CD4-positive, alpha-beta T cell treated with Interleukin-4 for 4 hours (primary cell): Measurements from ENCODE around the gene PPP2R2D.
A peak's percentile ranks its signal among the peaks of the same experiment; 100 is the strongest.

ENCODE experiments used
- DNase-seq: peaks from one replicate; pipeline ENCODE4 v3.0.0-alpha.2; 2020

The PPP2R2D gene

DNA sequence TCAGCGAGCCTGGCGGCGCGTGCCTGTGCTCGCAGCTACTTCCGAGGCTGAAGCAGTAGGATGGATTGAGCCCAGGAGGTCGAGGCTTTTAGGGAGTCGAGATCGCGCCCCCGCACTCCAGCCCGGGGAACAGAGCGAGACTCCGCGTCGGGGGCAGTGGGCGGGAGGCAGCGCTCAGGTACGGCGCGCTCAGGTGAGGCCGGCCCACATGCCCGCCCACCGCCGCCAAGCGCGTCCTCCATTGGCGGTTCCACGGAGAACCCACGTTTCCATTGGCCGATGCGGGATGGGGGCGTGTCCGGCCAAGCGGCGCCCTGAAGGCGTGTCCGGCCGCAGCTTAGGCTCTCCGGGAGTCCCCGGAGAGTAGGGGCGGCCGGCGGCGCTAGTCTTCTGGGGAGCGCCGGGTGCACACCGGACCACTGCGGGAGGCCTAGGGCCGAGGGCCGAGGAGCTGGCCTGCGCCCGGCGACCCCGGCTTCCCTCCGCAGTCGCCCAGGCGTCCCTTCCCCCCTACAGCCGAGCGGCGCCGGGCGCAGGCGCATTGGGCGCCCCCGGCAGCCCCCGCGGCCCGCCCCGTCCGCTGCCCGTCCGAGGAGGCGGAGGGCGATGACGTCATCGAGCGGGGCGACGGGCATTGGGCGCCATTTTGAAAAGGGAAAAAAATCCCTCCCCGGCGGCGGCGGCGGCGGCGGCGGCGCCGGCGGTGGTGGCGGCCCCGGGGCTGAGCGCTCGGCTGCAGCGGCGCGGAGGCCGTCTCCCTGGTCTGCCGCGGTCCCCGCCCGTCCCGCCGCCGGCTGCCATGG, at the start of gene PPP2R2D:
PPP2R2D (plus strand) TSS at position 659 of the 803 bp plus-strand sequence; CDS start at position 800, 141 bp downstream.
- DNase-seq: peak; percentile 94

DNA sequence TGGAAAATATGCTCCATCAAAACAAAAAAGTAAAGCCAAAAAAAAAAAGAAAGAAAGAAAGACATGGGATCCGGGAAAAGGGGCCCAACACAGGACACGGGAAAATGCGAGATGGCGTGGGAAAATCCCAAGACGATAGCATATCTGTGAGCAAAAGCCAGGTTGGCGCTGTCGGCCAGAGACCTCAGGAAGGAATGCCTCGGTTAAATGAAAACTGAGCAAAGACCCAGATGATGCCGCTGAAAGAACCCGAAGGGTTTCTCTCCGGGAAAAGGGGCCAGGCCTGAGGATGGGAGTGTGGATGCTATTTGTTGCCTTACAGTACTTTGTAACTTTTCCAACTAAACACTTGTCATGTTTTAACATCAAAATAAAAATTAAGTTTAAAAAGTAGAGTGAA, 49.5 kb upstream of the PPP2R2D start:
- no peak for DNase-seq

DNA sequence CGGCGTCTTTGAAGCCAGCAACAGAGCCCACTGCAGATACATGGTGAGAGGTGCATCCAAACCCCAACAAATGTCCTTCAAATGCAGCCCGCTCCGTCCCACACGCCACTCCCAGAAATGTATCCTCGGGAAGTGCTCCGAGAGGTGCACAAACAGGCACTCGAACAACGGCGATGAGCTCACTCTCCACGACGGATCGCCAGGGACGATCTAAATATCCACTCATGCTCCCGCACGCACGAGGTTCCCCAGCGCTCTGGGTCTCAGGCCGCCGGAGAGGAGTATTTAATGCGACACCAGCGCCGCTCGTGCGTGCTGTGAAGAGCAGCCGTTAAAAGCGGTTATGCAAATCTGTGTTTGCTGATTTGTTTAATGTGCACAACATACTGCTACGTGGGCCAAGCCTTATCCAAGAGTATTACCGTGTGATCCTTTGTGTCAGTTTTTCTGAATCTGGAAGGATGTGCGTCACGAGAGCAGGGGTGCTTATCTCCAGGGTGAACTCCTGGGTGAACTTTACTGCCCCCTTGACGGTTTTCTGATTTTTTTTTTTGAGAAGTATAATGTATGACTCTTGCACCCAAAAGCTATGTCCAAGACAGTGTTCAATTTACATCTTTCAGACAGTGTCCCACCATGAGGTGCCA, 48.5 kb upstream of the PPP2R2D start:
- no peak for DNase-seq

DNA sequence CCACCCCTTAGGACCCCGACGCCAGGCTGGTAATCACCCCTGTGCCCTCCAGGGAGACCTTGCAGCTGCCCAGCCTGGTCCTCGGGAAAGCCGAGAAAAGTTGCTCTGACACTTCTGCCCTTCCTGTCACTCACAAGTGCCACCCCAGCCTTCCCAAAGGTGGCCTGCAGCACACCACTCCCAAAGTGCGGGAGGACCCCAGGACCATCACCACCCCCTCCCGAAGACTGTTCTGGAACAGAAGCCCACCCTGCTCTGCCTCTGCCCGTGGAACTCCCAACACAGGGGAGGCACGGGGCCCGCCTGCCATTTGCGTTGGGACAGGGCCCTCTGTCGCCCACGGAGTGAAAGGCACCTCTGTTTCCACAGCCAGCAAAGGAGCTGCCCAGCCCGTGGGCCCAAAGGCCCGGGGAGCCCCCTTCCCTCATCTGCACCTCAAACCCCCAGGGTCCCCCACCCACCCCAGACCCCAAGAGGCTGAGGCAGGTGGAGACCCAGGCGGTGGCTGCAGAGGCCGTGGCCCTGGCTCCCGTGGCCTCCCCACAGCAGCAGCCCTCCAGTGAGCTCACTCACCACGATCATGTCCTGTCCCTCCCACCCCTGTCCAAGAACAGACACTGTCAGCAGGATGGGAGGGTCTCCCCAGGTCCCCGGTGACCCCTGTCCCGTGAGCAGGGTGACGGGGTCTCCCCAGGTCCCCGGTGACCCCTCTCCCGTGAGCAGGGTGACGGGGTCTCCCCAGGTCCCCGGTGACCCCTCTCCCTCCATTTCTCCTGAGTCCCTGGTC, 47.8 kb upstream of the PPP2R2D start:
- no peak for DNase-seq

DNA sequence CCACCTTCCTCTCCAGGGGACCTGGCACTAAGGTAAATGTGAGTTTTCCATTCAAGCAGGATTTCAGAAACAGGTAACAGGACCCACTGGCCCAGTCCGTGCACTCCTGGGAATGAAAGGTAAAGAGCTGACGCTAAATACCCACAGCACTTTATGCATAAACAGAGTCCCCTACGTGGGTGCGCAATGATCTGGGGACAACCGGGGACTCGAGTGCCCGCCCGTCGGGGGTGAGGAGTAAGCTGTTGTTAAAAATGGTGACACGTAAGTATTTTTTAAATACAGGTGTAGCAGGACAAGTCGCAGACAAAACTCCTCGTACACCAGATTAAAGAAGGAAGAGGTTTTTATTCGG, 47.2 kb upstream of the PPP2R2D start:
- DNase-seq: no peak

DNA sequence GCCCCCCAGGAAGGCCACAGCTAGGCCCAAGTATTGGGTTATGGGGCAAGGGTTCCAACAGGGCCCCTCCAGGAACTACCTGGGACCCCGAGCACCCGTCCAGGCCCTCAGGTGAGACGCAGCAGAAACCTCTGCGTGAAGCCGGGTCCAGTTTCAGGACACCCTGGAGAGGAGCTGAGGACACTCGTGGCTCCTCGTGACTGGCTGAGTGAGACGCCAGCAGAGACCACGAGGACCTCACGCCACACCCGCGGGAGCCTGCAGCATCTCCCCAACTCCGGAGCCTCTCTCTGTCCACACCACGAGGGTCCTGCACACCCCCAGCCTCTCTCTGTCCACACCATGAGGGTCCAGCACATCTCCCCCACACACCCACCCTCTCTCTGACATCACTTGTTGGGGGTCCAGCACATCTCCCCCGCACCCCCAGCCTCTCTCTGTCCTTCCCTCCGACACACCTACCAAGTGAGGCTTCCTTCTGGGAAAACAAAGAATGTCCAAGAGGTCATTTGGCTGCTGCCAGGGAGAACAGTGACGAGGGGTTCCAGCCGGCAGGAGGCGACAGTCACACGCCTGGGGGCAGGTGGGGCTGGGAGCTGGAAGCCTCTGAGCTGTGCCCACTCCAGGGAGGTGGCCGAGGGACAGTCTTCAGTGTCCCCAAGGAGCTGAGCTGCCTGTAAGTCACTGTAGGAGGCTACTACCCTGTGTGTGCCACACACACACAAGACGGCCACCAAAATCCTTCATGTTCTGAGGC, 46.1 kb upstream of the PPP2R2D start:
- DNase-seq: no peak

DNA sequence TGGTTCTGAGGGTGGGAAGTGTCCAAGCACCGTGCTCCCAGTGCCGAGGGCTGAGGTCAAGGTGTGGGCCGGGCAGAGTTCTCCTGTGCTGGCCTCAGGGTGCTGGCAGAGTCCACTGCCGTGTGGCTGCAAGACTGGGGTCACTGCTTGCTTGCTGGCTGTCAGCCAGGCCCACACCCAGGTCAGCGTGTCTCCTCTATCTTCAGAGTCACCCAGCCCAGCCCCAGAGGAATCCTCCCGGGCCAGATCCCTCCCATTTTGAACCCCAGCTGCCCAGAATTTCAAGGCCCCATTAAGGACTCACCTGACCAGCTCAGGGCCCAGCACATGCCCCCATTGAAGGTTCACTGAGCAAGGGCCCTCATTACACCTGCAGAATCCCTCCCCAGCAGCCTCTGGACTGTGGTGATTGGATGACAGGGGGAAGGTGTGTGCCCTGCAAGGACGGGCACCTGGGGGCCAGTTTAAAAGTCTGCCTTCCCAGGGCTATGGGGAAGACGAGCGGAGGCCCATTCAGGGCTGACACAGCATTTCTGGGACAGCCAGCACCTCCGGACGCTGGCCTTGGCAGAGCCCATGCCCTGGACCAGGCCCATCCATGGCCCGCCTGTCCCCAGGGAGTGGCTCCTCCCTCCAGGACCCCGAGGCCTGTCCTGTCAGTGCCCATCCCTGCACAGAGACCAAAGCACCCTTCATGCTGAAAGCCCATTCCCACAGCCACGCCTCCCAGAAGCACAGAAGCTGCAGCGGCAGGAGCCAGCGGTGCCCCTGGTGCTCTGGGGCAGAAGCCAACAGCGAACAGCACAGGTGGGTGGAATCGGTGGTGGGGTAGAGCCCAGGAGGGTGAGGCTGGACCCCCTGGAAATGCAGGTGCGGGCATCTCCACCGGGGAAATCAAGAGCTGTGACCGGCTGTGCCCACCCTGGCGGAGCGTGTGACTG, 45.1 kb upstream of the PPP2R2D start:
- DNase-seq: no peak

DNA sequence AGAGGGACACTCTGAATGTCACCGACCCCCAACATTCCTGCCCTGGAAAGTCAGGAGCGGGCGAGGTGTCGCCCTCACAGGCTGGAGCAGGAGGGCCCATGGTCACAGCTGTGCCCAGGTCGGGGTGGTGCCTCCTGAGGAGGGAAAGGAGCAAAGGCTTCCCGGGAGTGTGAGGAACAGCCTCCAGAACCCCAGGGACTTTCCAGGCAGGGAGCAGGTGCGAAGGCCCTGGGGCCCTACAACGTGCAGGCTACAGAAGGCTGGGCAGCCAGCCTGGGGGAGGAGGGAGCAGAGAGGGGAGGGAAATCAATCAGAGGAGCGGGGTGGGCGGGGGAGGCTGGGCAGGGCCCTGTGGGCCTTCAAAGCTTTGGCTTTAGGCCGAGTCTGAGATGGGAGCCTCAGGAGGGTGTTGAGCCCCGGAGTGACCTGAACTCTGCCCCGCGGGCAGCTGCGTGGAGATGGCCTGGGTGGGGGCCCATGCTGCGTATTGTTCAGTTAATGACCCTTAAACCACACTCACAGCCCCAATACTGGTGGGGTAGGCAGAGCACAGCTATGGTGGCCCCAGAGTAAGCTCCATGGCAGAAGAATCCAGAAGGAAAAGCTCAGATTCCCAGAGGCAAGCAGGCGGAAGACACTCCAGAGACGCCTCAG, 44.2 kb upstream of the PPP2R2D start:
- DNase-seq: no peak

DNA sequence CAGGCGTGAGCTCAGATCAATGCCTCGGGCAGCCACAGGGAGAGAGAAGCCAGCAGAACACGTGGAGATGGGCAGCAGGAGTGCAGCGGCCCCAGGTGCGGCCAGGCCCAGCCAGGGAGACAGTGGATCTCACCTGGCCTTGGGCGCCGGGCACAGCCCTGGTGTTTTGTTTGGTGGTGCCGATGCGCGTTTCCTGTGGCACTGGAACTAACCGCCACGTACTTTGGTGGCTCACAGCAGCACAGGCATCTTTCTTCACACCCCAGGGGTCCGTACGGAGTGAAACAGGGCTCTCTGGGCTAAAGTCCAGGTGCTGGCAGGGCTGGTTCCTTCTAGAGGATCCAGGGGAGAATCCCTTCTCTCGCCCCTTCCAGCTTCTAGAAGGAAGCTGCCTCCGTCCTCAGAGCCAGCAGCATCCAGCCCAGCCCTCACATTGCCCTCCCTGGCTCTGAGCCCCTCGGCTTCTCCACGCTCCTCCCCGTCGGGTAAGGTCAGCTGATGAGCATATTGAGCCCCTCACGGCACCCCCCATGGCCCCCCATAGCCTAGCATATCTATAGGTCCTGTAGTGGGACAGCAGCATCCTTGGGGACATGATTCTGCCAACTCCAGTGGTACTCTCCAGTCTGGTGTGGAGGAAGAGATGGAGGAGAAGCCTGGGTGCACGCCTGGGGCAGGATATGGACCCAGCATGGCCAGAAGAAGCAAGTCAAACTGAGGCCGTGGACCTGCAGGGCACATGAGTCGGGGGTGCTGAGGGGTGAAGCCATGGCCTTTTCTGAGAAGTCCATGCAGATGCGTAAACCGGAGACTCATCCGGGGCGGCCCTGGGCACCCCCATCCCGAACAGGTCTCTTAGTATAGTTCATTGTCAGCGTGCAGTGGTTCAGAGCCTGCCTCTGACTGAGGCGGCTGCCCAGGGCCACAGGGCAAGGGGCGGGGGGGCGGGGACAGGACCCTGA, 43.4 kb upstream of the PPP2R2D start:
- DNase-seq: no peak

DNA sequence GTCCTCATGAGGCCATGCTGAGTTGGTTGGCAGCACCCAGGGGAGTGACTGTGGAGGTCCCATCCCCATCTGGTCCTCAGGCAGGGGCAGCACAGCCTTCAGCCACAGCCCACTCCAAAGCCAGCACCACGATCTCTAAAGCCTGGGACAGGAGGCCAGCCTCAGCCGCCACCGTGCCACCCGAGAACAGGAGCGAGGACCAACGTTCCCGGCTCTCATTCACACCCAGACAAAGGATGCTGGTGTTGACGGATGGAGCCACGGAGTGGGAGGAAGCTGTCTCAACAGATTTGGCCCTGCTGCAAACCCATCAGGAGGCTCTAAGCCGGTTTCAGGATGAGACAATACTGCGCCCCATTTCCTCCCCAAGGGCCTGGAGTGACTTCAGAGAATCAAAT, 42.7 kb upstream of the PPP2R2D start:
- no peak for DNase-seq

DNA sequence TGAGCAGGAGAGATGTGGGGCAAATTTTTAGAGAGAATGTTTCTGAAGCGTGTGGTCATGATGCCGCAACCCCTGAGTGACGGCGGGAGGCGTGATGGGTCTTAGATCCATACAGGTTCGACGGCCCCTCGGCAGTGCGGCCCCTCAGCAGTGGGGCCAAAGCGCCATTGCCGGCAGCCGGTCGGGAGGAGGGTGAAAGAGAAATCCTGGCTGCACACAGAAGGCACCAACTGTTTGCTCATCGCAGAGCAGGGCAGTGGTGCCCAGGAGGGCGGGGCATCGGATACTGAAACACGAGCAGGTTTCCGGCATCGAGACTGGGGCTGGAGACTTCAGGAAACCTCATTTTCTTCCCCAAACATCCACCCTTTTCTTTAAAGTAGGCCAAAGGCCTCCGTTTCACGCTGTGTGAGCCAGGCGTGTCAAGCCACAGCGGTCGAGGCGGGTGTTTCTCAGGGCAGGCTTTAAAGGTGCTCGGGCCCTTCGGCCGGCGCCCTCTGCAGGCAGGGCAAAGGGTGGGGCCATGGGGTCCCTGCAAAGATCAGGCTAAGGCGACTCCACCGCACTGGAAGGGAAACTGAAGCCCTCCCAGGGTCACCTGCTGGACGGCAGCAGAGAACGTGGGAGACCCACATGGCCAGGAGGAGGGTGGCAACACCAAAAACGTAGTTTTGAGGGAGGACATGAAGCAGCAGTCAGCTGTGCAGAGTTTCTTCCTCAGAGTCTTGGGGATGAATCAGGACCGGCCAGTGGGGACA, 42.0 kb upstream of the PPP2R2D start:
- no peak for DNase-seq

DNA sequence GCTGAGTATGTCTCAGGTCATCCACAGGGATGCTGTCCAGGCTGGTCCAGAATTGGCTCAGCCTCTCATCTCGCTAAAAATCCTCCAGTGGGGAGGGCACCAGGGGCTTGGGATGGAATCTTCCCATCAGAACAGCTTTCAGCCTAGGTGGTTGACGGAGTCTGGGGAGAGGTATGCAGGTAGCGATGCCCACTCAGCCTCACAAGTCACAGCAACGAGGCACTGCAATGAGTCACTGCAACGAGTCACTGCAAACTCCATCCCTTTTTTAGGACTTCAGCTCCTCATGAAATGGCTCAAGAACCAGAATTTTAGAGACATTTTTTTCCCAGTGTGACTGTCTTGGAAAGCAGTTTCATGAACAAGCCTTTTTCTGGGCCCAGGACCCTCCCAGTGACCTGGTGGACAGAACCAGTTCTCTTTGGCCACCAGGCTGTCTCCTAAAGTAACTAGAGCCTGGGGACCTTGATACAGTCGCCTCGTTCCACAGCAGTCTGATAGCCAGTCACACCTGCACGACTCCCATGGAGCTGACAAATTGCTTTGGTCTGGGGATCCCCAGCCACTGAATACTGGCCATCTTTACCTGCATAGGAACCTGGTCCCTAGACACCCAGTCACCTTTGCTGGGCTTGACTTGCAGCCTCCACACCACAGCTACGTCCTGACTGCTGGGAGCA, 41.3 kb upstream of the PPP2R2D start:
- no peak for DNase-seq

DNA sequence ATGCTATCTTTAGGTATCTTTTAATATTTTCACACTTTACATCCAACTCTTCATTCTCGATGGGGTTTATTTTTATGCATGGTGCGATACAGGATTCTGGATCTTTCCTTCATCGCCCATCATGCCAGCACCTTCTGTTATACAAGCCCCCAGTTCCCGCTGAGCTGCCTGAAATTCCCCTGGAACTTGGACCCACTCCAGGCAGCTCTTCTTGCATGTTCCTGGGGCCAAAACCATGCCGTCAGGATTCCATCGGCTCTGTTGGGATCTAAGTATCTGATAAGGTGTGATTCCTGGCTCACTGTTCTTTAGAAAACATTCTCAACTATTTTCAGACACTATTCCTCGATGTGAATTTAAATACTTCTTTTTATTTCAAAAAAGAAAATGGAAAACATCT, 40.5 kb upstream of the PPP2R2D start:
- DNase-seq: no peak

DNA sequence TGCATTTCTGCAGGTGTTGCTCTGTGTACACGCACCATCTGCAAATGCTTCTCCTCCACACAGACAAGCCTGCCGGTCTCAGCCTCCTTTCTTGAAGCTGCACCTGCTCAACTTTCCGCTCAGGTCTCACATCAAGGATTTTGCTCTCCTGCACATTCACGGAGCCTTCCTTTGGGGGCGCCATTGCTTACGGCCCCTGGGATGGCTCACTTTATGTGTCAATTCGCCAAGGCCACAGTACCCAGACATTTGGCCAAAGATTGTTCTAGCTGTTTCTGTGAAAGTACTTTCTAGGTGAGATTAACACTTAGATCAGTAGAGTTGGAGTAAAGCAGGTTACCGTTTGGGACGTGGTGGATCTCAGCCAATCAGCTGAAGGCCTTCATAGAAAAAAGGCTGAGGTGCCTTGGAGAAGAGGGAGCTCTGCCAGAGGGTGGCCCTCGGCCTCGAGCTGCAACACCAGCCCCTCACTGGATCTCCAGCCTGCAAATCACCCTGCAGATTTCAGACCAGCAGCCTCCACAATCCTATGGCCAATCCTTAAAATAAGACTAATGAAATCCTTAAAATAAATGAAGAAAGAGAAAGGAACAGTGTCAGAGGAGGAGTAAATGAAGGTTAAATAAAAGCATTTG, 39.9 kb upstream of the PPP2R2D start:
- no peak for DNase-seq

DNA sequence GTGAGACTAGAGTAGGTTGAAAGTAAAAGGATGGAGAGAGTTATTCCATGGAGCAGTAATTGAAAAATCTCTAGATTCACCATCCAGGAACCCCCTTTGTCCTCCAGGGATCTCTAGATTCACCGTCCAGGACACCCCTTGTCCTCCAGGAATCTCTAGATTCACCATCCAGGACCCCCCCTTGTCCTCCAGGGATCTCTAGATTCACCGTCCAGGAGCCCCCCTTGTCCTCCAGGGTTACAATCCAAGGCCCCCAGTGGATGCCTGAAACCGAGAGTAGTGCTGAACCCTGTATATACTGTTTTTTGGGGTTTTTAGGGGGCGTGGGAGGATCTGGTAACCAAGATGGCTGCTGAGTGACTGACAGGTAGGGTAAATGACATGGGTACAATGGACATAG, 38.3 kb upstream of the PPP2R2D start:
- no peak for DNase-seq

DNA sequence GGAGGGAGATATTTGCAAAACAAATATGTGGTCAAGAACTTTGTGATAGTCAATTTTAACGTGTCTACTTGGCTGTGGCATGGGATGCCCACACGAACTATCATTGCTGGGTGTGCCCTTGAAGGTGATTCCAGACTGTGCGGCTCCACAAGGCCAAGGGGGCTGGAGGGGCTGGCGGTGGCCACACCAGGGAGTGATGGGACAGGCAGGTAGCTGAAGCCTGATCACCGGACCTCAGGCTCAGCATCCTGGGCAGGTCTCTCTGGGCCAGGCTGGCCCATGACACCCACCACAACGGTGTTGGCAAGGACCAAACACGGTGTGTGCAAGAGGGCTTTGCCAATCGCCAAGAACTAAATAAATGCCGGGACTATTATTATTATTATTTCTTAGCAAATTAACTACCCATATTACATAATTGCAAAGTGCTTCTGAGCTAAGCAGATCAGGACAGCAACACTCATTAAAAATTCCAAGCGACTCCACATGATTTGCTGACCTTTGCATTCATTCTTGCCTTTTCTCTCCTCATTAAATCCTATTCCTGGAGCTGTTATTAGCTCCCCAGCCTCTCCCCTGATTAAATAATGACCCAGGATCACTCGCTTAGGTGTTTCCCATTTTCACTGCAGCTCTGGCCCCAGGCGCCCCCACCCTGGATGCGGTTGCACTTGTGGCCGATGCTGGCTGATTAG, 35.4 kb upstream of the PPP2R2D start:
- DNase-seq: no peak

DNA sequence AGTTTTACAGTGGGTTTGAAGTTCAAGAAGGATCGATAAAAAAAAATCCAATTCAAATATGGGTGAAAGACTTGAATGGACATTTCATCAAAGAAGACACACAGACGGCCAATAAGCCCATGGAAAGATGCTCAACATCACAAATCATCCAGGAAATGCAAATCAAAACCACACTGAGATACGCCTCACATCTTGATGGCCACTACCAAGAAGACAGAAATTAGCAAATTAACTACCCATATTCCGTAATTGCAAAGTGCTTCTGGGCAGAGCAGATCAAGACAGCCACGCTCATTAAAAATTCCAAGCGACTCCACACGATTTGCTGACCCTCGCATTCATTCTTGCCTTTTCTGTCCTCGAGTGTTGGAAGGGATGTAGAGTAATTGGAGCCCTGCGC, 34.1 kb upstream of the PPP2R2D start:
- no peak for DNase-seq

DNA sequence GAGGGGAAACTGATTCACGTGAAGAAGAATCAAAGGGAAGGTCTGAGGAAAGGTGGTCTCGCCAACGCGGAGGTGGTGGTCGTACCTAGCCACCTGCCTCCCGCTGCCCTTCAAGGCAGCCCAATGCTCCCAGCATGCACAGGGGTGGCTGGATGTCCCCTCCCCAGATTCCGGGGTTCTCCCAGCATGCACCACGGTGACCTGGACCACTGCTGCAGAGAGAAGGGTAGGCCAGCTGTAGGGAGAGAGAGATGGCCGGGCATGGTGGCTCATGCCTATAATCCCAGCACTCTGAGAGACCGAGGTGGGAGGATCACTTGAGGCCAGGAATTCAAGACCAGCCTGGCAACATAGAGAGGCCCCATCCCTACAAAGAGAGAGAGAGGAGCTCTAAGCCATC, 32.4 kb upstream of the PPP2R2D start:
- no peak for DNase-seq
